ENCODE measurements around the gene SERTAD2.

The SERTAD2 gene

DNA sequence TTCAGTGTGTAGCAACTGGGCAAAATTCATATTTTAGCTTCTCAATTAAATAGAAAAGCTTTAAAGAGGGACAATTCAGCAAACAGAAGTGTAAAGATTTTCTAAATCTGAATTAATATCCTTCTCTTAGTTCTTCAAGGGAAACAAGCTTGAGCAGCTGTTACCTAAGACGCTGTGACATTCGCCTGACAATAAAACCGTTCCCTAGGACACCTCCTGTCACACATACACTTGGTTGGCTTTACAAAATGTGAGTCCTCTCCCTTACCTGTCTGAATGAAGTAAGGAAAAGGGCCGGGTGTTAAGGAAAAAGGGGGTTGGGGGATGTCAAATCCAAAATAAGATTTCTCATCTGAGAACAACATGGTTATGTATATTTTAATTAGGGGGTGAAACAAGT lies 2.1 kb downstream of the SERTAD2 start:
- in situ Hi-C loops (cut with MboI; ENCODE audit: low pct_unique_long_range_greater_than_20kb, low sequenced_read_pairs, unreplicated experiment), result loop anchor here (10.0 kb wide), 2 partner anchors 93 to 183 kb away; no protein-coding TSS in a partner anchor
- DNase-seq (ENCODE audit: low spot score), result no peak
- TF ChIP-seq, protein P1, sequence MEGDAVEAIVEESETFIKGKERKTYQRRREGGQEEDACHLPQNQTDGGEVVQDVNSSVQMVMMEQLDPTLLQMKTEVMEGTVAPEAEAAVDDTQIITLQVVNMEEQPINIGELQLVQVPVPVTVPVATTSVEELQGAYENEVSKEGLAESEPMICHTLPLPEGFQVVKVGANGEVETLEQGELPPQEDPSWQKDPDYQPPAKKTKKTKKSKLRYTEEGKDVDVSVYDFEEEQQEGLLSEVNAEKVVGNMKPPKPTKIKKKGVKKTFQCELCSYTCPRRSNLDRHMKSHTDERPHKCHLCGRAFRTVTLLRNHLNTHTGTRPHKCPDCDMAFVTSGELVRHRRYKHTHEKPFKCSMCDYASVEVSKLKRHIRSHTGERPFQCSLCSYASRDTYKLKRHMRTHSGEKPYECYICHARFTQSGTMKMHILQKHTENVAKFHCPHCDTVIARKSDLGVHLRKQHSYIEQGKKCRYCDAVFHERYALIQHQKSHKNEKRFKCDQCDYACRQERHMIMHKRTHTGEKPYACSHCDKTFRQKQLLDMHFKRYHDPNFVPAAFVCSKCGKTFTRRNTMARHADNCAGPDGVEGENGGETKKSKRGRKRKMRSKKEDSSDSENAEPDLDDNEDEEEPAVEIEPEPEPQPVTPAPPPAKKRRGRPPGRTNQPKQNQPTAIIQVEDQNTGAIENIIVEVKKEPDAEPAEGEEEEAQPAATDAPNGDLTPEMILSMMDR (IDR thresholded peaks at IDR 0.05; ENCODE audit: extremely low read depth, insufficient read depth, missing control alignments), result no peak

DNA sequence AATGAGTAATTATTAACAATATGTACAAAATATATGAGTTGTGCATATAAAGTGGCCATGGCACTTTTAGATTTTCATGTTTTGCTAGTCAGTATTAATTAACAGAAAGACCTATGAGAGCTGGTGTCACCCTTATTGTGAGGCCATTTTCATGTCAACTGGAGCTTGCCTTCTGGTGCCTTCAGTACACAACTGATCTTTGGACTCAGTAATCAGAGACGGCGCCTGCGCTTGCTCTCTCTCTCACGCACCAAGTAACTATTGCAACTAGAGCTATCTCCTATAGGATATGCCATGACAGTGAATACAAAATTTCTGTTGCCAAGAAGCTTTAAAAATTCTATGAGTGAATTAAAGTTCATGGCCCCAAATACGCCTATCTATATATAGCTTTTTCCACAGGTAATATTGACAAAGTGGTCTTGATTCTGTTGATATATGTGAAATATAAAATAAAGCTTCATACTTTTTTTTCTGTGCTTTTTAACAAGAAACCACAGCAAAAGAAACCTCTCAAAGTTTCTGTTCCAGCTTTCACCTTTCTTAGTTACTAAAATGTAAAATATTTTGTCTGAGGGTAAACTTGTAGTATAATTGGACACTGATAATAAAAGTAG lies 2.9 kb downstream of the SERTAD2 start:
- TF ChIP-seq, protein P1 (IDR thresholded peaks at IDR 0.05; ENCODE audit: extremely low read depth, insufficient read depth, missing control alignments), result no peak
- in situ Hi-C loops (cut with MboI; ENCODE audit: low pct_unique_long_range_greater_than_20kb, low sequenced_read_pairs, unreplicated experiment), result loop anchor here (10.0 kb wide), 2 partner anchors 94 to 184 kb away; no protein-coding TSS in a partner anchor
- DNase-seq (ENCODE audit: low spot score), result no peak

DNA sequence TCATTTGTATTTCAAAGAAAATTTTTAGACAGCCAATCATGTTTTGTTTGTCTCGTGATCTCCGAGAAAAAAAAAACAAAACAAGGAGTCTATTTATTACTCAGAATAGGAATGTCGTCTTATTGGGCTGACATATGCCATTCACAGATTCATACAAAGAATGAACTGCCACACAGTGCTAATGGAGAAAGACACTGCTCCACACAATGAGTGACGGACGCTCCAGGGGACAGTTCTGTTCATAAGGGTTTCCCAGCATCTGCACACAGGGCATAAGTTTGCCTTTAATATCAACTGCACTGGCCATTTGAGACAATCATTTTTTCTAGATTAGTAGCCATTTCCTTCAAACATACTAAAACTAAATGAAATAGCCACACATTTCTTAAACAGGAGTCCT lies 3.4 kb downstream of the SERTAD2 start:
- no peak for DNase-seq (ENCODE audit: low spot score)
- in situ Hi-C loops (cut with MboI; ENCODE audit: low pct_unique_long_range_greater_than_20kb, low sequenced_read_pairs, unreplicated experiment), result loop anchor here (10.0 kb wide), 2 partner anchors 95 to 185 kb away; no protein-coding TSS in a partner anchor
- TF ChIP-seq, protein P1 (IDR thresholded peaks at IDR 0.05; ENCODE audit: extremely low read depth, insufficient read depth, missing control alignments), result no peak

DNA sequence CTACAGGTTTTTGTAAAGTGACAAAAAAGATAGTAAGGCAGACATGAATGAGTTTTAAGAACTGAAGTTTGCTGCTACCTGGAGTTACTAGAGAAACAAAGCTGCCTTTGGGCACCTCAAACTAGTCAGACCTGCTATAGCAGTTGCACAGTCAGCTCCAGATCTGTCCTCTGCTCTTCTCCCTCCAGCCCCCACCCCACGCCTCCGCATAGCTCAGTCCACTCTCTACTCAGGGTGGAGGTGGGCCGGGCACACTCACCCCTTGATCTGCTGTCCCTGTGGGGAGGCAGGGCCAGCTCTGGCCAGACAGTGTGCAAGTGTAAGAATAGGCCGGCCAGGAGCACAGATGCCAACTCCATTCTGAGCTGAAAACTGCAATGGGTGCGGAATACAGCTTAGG lies 4.1 kb downstream of the SERTAD2 start:
- DNase-seq (ENCODE audit: low spot score), result no peak
- TF ChIP-seq, protein P1 (IDR thresholded peaks at IDR 0.05; ENCODE audit: extremely low read depth, insufficient read depth, missing control alignments), result no peak
- in situ Hi-C loops (cut with MboI; ENCODE audit: low pct_unique_long_range_greater_than_20kb, low sequenced_read_pairs, unreplicated experiment), result loop anchor here (10.0 kb wide), 3 partner anchors 95 to 215 kb away; no protein-coding TSS in a partner anchor

DNA sequence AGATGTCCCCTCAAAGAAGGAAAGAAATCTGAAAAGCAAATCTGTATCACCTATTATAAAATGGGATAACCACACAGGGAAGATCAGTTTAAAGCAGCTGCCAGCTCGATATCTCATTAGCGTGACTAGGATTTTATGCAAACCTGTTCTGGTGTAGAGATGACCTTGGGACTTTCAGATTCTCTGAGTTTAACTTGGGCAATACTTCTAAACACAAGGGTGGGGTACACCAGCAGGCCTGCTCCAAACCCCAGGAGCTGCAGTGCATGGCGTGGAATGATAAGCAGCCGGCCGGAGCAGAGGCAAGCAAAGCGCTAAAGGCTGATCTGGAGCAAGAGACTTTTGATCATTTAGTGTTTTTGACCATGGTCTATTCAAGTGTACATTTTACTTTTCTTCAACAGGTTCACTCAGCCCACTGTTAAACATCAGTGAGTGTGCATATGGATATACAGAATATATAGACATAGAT lies 4.7 kb downstream of the SERTAD2 start:
- DNase-seq (ENCODE audit: low spot score), result no peak
- in situ Hi-C loops (cut with MboI; ENCODE audit: low pct_unique_long_range_greater_than_20kb, low sequenced_read_pairs, unreplicated experiment), result loop anchor here (10.0 kb wide), 1 partner anchor 216 kb away; no protein-coding TSS in a partner anchor
- TF ChIP-seq, protein P1 (IDR thresholded peaks at IDR 0.05; ENCODE audit: extremely low read depth, insufficient read depth, missing control alignments), result no peak

DNA sequence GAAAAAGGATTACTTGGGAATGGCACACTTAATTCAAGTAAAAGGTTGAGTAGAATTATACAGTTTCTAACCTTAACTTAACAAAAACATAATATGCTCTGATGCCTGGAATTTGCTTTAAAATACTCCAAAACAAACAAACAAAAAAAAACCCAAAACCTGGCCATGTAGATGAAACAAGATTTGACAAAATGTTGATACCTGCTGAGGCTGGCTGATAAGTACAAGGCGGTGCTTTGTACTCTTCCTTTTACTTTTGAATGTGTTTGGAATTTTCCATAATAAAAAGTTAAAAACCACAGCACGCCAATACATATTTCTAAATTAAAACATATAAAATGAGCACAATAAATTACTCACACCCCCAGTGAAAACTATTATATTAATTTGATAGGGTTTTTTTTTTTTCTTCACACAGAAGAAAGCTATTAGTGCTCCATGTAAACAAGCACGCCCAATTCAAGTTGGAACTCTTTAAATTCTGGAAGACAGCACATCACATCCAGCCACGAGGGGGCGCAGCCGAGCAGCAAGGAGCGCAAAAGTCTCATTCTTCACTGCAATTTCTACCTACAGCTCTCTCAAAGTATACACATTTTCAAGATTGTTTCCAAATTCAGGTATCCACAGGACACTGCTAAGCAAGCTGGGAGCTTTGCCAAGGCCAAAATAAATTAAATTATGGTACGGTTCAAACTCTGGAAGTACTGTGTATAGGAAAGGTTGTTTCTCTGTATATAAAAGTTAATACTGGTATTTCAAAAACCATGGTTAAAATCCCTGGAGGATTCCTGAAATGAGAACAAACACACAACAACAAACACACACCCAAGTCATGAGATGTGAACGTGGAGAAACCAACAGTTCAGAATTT lies 7.5 kb downstream of the SERTAD2 start:
- in situ Hi-C loops (cut with MboI; ENCODE audit: low pct_unique_long_range_greater_than_20kb, low sequenced_read_pairs, unreplicated experiment), result loop anchor here (10.0 kb wide), 1 partner anchor 219 kb away; no protein-coding TSS in a partner anchor
- TF ChIP-seq, protein P1 (IDR thresholded peaks at IDR 0.05; ENCODE audit: extremely low read depth, insufficient read depth, missing control alignments), result peak; percentile 90
- DNase-seq (ENCODE audit: low spot score), result no peak

Measured in GM13977 (cell line).